Stimulated activated CD8-positive, alpha-beta memory T cell treated with anti-CD3 and anti-CD28 coated beads, Interleukin-2, amount 100 ng/mL, for 48 hours (primary cell): Measurements from ENCODE around the gene HES7.
"Not testable (repeated sequence)": the region's sequence is repeated elsewhere in the genome, so short reads cannot be mapped to it uniquely, and the experiment has no call there.

Experiments used
- DNase-seq, 2 donors: peaks; one replicate each; pipeline ENCODE4 v3.0.0-alpha.2; 2020; ENCODE audit warnings: low read depth in 2 of 2

HES7 gene

GRCh38 chr17:8122924-8123694 is 797 bp downstream of the HES7 start:
- no peak for DNase-seq

GRCh38 chr17:8122422-8122923 is 1.4 kb downstream of the HES7 start:
- DNase-seq = no peak

- DNase-seq = no peak
Measured at GRCh38 chr17:8121681-8122421, 2.1 kb downstream of the HES7 start.

- no peak for DNase-seq
Measured at GRCh38 chr17:8121407-8121680, 2.6 kb downstream of the HES7 start.

GRCh38 chr17:8120520-8121406 is 3.1 kb downstream of the HES7 start:
- peak; percentile 64 to 75 for DNase-seq

- DNase-seq = peak; percentile 68 to 85
Measured at GRCh38 chr17:8119581-8120519, 4.1 kb downstream of the HES7 start.

- DNase-seq = peak; percentile 79 to 81
Measured at GRCh38 chr17:8118769-8119580, 4.9 kb downstream of the HES7 start.

GRCh38 chr17:8117980-8118768 is 5.7 kb downstream of the HES7 start, which contains the start of gene ALOXE3:
TSS of gene ALOXE3 (minus strand) at chr17:8118514. CDS start at chr17:8117990, 524 bp downstream.
- no peak for DNase-seq

- no peak for DNase-seq
Measured at GRCh38 chr17:8117367-8117979, 6.4 kb downstream of the HES7 start.

- no peak for DNase-seq
Measured at GRCh38 chr17:8116776-8117175, 7.1 kb downstream of the HES7 start.

GRCh38 chr17:8110907-8111306 is 13.0 kb downstream of the HES7 start:
- DNase-seq = no peak

- DNase-seq = no peak
Measured at GRCh38 chr17:8110456-8110804, 13.5 kb downstream of the HES7 start.

- peak; percentile 70 to 73 for DNase-seq
Measured at GRCh38 chr17:8109661-8110455, 14.0 kb downstream of the HES7 start.

- DNase-seq = no peak
Measured at GRCh38 chr17:8108972-8109660, 14.8 kb downstream of the HES7 start.

GRCh38 chr17:8106980-8107379 is 16.9 kb downstream of the HES7 start:
- DNase-seq = not testable (repeated sequence)

- no peak for DNase-seq
Measured at GRCh38 chr17:8105957-8106398, 17.9 kb downstream of the HES7 start.

GRCh38 chr17:8104911-8105310 is 19.0 kb downstream of the HES7 start:
- no peak for DNase-seq
